Ishikawa (cell line): Measurements from ENCODE around the gene HTR2A.

Experiments
- CEBPB ChIP-seq: IDR thresholded peaks from 2 replicates; pipeline ENCODE4 v1.6.1; 2012
- CREB1 ChIP-seq: IDR thresholded peaks from 2 replicates; pipeline ENCODE4 v1.6.1; 2012; ENCODE audit warnings: low read depth
- EGR1 ChIP-seq: IDR thresholded peaks from 2 replicates; pipeline ENCODE4 v1.6.1; 2012
- EP300 ChIP-seq: IDR thresholded peaks from 2 replicates; pipeline ENCODE4 v1.6.1; 2012; ENCODE audit warnings: borderline replicate concordance
- FOXM1 ChIP-seq: IDR thresholded peaks from 2 replicates; pipeline ENCODE4 v1.6.1; 2012; ENCODE audit warnings: low read depth, borderline replicate concordance
- NFIC ChIP-seq: IDR thresholded peaks from 2 replicates; pipeline ENCODE4 v1.6.1; 2012
- RAD21 ChIP-seq: IDR thresholded peaks from 2 replicates; pipeline ENCODE4 v1.6.1; 2012; ENCODE audit warnings: low read depth
- TAF1 ChIP-seq: IDR thresholded peaks from 2 replicates; pipeline ENCODE4 v1.6.1; 2012; ENCODE audit warnings: low read depth, mild to moderate bottlenecking
- TCF12 ChIP-seq: IDR thresholded peaks from 2 replicates; pipeline ENCODE4 v1.6.1; 2012; ENCODE audit warnings: low read depth
- TEAD4 ChIP-seq: IDR thresholded peaks from 2 replicates; pipeline ENCODE4 v1.6.1; 2012
- YY1 ChIP-seq: IDR thresholded peaks from 2 replicates; pipeline ENCODE4 v1.6.1; 2012; ENCODE audit warnings: low read depth
- ZBTB7A ChIP-seq: IDR thresholded peaks from 2 replicates; pipeline ENCODE4 v1.6.1; 2012; ENCODE audit warnings: low read depth
- TF ChIP-seq, protein P1 (sequence below): IDR thresholded peaks from 2 replicates; pipeline ENCODE4 v1.6.1; 2012
- TF ChIP-seq, protein P2 (sequence below): IDR thresholded peaks from 2 replicates; pipeline ENCODE4 v1.6.1; 2012
- TF ChIP-seq, protein P3 (sequence below): IDR thresholded peaks from 2 replicates; pipeline ENCODE4 v1.6.1; 2012; ENCODE audit warnings: low read depth, mild to moderate bottlenecking

Gene HTR2A

DNA sequence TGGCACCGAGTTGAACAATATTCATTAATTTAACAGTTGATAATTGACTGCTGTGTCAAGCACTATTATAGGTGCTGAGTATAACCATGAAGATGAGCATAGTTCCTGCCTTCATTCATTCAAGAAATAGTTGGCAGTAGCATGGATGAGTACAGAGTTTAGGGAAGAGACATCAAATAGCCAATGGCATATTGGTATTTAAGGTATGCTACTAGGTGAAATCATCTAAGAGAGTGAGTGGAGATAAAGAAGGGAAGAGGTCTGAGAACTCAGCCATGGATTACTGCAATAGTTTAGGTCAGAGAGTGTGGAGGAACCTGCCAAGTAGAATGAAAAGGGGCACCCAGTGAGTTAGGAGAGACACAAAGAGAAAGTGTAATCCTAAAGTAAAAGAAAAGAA lies 4.9 kb upstream of the HTR2A start:
- TF ChIP-seq RAD21 (no peak), CEBPB (no peak), NFIC (no peak), FOXM1 (no peak), EP300 (no peak), CREB1 (no peak)
- TF ChIP-seq, protein P1, sequence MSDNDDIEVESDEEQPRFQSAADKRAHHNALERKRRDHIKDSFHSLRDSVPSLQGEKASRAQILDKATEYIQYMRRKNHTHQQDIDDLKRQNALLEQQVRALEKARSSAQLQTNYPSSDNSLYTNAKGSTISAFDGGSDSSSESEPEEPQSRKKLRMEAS: no peak
- TF ChIP-seq, protein P2, sequence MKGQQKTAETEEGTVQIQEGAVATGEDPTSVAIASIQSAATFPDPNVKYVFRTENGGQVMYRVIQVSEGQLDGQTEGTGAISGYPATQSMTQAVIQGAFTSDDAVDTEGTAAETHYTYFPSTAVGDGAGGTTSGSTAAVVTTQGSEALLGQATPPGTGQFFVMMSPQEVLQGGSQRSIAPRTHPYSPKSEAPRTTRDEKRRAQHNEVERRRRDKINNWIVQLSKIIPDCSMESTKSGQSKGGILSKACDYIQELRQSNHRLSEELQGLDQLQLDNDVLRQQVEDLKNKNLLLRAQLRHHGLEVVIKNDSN: no peak

DNA sequence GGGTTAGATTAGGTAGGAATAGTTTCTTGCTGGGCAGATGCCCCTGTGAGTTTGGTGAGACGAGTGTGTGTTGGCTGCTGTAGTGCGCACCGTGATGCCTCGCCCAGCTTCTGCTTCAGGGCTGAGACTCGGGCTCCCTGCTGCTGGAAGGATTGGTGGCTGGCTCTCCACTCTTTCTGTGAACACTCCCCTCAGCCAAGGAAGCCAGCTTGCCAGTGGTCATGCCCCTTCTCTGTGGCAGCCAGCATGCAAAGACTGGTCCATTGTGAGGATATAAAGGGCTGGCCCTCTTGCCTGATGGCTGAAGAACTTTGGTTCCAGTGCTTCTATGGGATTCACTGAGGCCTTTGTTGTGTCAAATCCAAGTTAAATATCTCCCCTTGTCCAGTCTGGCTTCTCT lies 2.9 kb upstream of the HTR2A start:
- TF ChIP-seq YY1 (no peak), CREB1 (no peak), ZBTB7A (no peak), TEAD4 (no peak), CEBPB (no peak), EP300 (no peak), EGR1 (no peak), RAD21 (no peak), FOXM1 (no peak), NFIC (no peak), TAF1 (no peak), TCF12 (no peak)
- TF ChIP-seq, protein P2: no peak
- TF ChIP-seq, protein P1: no peak
- TF ChIP-seq, protein P3, sequence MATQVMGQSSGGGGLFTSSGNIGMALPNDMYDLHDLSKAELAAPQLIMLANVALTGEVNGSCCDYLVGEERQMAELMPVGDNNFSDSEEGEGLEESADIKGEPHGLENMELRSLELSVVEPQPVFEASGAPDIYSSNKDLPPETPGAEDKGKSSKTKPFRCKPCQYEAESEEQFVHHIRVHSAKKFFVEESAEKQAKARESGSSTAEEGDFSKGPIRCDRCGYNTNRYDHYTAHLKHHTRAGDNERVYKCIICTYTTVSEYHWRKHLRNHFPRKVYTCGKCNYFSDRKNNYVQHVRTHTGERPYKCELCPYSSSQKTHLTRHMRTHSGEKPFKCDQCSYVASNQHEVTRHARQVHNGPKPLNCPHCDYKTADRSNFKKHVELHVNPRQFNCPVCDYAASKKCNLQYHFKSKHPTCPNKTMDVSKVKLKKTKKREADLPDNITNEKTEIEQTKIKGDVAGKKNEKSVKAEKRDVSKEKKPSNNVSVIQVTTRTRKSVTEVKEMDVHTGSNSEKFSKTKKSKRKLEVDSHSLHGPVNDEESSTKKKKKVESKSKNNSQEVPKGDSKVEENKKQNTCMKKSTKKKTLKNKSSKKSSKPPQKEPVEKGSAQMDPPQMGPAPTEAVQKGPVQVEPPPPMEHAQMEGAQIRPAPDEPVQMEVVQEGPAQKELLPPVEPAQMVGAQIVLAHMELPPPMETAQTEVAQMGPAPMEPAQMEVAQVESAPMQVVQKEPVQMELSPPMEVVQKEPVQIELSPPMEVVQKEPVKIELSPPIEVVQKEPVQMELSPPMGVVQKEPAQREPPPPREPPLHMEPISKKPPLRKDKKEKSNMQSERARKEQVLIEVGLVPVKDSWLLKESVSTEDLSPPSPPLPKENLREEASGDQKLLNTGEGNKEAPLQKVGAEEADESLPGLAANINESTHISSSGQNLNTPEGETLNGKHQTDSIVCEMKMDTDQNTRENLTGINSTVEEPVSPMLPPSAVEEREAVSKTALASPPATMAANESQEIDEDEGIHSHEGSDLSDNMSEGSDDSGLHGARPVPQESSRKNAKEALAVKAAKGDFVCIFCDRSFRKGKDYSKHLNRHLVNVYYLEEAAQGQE: no peak

DNA sequence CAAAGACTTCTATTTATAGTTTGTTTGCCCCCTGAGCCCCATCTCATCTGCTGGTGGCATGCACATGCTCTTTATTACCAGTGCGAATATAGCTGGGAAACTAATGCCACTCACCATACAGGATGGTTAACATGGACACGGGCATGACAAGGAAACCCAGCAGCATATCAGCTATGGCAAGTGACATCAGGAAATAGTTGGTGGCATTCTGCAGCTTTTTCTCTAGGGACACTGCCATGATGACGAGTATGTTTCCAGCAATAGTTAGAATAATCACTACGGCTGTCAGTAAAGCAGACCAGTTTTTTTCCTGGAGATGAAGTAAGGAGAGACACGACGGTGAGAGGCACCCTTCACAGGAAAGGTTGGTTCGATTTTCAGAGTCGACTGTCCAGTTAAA lies 1.5 kb downstream of the HTR2A start:
- TF ChIP-seq YY1 (no peak), FOXM1 (no peak), CREB1 (no peak), ZBTB7A (no peak), TCF12 (no peak), RAD21 (no peak)
- TF ChIP-seq, protein P3: no peak
- TF ChIP-seq, protein P2: no peak

DNA sequence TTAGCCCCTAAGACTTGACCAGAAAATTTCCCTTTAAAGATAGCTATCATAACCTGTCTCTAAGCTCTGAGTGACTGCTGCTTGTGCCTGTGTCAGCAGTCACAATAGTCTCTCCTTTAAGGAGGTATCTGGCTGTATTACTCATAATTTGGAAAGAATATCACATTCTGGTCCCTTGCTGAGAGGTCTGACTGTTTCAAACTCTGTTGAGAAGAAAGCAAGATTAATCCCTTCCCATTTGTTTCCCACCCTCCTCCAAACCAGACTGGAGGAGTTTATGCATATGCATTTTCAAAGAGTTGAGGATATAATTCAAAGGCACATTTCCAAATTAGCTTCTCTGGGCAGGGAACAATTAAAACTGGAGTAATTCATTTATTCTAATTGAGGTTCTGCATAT lies 2.3 kb downstream of the HTR2A start:
- TF ChIP-seq, protein P2: no peak
- no peak for TF ChIP-seq EP300
- no peak for TF ChIP-seq CEBPB
- TF ChIP-seq TAF1: no peak
- TF ChIP-seq, protein P3: no peak
- TF ChIP-seq, protein P1: no peak
- TF ChIP-seq NFIC: no peak
- no peak for TF ChIP-seq ZBTB7A
